Skeletal muscle satellite cell (primary cell): ENCODE results near the gene TSPAN9.
A peak's percentile ranks its signal among the peaks of the same experiment; 100 is the strongest.

Experiments used
- H3K27me3 ChIP-seq: 2 replicates; pipeline ENCODE4 v1.7.0; 2013; ENCODE audit warnings: low read length; ENCODE audit not compliant: control insufficient read depth, insufficient read depth
- H3K36me3 ChIP-seq: 2 replicates; pipeline ENCODE4 v1.7.0; 2013; ENCODE audit warnings: mild to moderate bottlenecking, control low read depth, low read length; ENCODE audit not compliant: insufficient read depth
- H3K4me1 ChIP-seq: 2 replicates; pipeline ENCODE4 v1.7.0; 2013; ENCODE audit warnings: low read length; ENCODE audit not compliant: control insufficient read depth, insufficient read depth
- H3K4me2 ChIP-seq: 2 replicates; pipeline ENCODE4 v1.7.0; 2013; ENCODE audit warnings: mild to moderate bottlenecking, low read length
- H3K4me3 ChIP-seq: 2 replicates; pipeline ENCODE4 v1.7.0; 2013; ENCODE audit warnings: low read length
- H3K9ac ChIP-seq: 2 replicates; pipeline ENCODE4 v1.7.0; 2013; ENCODE audit warnings: mild to moderate bottlenecking, low read depth, low read length, moderate library complexity
- H3K9me3 ChIP-seq: replicated peaks from 2 replicates; pipeline ENCODE4 v1.7.0; 2013; ENCODE audit warnings: mild to moderate bottlenecking, control low read depth, low read length

Gene TSPAN9

DNA sequence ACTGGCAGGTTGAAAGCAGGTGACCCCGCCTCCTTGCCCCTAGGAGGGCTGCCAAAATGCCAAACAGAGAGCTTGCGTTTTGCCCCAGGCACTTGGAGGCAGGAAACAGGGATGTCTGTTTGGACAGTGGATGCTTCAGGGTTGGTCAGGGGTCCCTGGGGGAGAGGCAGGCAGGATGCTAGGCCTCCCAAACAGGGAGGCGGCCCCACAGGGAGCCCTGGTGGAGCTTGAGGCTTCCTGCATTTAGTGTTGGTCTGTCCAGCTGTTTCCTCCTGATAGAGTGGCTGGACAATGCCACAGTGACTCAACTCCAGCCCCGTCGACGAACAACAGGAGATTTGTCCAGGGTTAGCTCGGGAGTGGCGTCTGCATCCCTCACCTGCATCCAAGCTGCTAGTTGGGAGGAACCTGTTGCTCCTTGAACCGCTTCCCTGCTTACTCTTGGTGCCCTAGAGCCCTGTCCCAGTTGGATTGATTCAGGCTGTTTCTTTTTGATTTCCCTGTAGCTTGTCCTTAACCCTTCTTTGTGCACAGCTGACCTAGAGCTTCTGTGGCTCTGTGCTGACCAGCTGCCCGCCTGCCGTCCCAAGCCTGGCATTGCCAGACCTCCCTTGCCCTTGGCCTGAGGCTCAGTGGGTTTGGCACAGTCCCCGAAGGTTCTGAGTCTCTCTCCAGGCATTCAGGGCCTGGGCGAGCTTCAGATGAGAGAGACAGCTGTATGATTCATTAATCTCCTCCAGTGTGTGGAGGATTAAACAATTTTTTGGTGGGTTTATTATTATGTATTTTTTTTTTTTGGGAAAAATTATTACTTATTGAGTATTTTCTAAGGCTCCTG, 45.9 kb downstream of the TSPAN9 start:
- no peaks in the 10 kb centered on the region for H3K27me3 ChIP-seq
- H3K4me3 ChIP-seq: peak overlapping the region; percentile 36
- H3K4me1 ChIP-seq: peaks cover 33% of the 10 kb centered on the region
- H3K4me2 ChIP-seq: peak overlapping the region; percentile 70
- peak overlapping the region; percentile 46 for H3K9ac ChIP-seq
- no peaks in the 10 kb centered on the region for H3K9me3 ChIP-seq
- H3K36me3 ChIP-seq: no peaks in the 10 kb centered on the region

DNA sequence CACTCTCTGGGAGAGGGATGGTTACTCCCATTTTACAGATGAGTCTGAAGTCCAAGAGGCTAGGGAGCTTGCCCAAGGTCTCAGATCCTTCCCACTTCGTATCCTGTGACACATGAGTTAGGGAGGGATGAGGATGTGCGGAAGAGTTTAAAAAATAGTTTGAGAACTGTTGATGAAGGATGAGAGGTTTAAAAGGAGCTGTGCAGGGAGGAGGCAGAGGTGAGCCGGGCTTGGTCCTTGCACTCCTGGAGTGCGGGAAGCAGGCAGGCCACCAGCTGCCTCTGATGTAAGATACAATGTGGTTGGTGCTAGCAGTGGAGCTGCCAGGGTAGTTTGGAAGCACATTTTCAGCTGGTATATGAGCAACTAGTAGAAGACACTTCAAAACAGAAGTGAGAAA, 46.5 kb downstream of the TSPAN9 start:
- H3K4me3 ChIP-seq: no peak overlapping the region
- no peak overlapping the region for H3K9ac ChIP-seq
- peaks cover 33% of the 10 kb centered on the region for H3K4me1 ChIP-seq
- H3K36me3 ChIP-seq: no peaks in the 10 kb centered on the region
- peak overlapping the region; percentile 70 for H3K4me2 ChIP-seq
- no peaks in the 10 kb centered on the region for H3K27me3 ChIP-seq
- H3K9me3 ChIP-seq: no peaks in the 10 kb centered on the region

DNA sequence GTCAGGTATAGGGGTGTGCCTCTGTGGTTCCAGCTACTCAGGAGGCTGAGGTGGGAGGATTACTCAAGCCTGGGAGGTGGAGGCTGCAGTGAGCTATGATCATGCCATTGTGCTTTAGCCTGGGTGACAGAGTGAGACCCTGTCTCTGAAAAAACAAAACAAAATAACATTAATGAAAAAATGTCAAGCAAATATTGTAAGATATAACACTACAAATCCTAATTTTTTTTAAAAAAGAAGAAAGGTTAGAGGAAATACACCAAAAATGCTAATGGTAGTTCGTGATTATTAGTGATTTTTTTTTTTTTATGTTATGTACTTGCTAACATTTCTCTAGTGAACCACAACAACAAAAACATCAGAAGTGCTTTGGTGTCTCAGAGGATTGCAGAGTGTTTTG, 47.7 kb downstream of the TSPAN9 start:
- no peak overlapping the region for H3K9ac ChIP-seq
- no peak overlapping the region for H3K4me3 ChIP-seq
- H3K4me1 ChIP-seq: peaks cover 34% of the 10 kb centered on the region

GRCh38 chr12:3125674-3126073, 48.5 kb downstream of the TSPAN9 start:
- Histone ChIP-seq H3K4me2 (no peak overlapping the region), H3K27me3 (no peaks in the 10 kb centered on the region), H3K4me1 (peaks cover 37% of the 10 kb centered on the region), H3K9ac (no peak overlapping the region), H3K9me3 (no peaks in the 10 kb centered on the region), H3K36me3 (no peaks in the 10 kb centered on the region), H3K4me3 (no peak overlapping the region)

More for the DNA sequence above, 47.7 kb downstream of the TSPAN9 start:
- no peak overlapping the region for H3K4me2 ChIP-seq
- H3K27me3 ChIP-seq: no peaks in the 10 kb centered on the region
- no peaks in the 10 kb centered on the region for H3K36me3 ChIP-seq
- H3K9me3 ChIP-seq: no peaks in the 10 kb centered on the region

DNA sequence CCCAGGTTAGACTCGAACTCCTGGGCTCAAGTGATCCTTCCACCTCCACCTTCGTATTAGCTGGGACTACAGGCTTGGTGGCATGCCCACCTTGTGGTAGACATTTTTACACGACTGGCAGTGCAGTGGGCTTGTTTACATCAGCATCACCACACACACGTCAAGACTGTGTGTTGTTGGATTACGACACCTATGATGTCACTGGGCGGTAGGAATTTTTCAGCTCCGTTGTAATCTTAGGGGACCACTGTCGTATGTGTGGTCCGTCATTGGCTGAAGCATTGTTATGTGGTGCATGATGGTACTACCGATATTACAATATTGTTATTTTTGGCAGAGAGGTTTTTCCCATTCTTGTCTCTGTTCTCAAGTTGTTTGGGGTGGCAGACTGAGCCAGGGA, 50.7 kb downstream of the TSPAN9 start:
- Histone ChIP-seq H3K4me1 (peaks cover 39% of the 10 kb centered on the region), H3K9me3 (no peaks in the 10 kb centered on the region), H3K4me3 (no peak overlapping the region), H3K36me3 (no peaks in the 10 kb centered on the region), H3K9ac (no peak overlapping the region), H3K27me3 (no peaks in the 10 kb centered on the region), H3K4me2 (no peak overlapping the region)

DNA sequence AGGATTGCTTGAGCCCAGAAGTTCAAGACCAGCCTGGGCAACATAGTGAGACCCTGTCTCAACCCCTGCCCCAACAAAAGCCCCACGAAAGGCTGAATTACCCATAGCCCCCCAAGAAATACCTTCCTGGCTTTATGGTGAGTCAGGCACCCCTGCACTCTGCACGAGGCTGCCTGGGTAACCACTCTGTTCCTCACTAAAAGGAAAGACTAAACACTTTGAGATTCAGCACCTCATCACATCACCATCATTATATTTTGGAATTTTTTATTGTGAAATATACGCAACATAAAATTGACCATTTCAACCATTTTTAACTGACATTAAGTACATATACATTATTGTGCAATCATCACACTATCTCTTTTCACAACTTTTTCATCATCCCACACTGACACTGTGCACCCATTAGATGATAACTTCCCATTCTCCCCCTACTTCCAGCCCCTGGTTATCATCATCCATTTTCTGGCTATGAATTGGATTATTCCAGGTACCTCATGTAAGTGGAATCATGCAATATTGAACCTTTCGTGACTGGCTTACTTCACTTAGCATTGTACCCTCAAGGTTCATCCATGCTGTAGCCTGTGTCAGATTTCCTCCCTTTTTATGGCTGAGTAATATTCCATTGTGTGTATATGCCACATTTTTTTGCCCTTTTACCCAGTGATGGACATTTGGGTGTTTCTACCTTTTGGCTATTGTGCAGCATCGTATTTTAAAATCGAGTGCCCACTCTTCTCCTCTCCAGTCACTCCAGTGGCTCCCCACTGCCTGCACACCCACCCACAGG, 51.5 kb downstream of the TSPAN9 start:
- H3K36me3 ChIP-seq: no peaks in the 10 kb centered on the region
- H3K27me3 ChIP-seq: no peaks in the 10 kb centered on the region
- no peaks in the 10 kb centered on the region for H3K9me3 ChIP-seq
- no peak overlapping the region for H3K4me3 ChIP-seq
- no peak overlapping the region for H3K9ac ChIP-seq
- no peak overlapping the region for H3K4me2 ChIP-seq
- H3K4me1 ChIP-seq: peaks cover 38% of the 10 kb centered on the region

DNA sequence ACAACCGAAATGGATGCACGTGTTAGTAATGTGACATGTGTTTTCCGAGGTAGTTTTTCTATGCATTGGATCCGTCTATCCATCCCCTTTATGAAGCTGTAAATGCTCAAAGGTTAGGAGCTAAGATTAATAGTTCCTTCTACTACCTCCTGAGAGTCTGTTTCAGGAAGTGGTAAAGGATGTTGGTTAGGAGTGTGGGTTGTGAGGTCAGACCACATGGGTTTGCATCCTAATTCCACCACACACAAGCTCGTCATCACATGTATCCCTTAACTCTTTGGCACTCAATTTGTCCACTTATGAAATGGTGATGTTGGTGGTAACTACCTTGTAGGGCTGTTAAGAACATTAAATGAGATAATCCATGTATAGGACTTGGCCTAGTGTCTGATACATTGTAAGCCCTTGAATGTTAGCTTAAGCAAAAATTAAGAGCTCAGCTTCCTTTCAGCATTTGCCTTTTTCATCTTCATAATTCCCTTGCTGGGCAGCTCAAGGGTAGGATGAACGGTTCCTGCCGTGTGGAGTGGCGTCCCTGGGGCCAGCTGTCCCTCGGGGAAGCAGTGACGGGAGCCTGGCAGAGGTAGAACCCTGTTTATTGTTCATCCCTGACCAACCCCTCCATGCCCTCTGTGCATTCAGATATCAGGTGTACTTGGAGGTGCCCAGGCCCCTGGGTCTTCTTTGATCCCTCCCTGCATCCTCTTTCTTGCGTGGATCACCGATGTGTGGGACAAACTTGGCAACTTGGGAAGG, 52.3 kb downstream of the TSPAN9 start:
- peaks cover 33% of the 10 kb centered on the region for H3K4me1 ChIP-seq
- H3K4me3 ChIP-seq: no peak overlapping the region
- H3K9me3 ChIP-seq: no peaks in the 10 kb centered on the region
- H3K9ac ChIP-seq: peak overlapping the region; percentile 40
- H3K4me2 ChIP-seq: peak overlapping the region; percentile 76
- no peaks in the 10 kb centered on the region for H3K27me3 ChIP-seq
- no peaks in the 10 kb centered on the region for H3K36me3 ChIP-seq

GRCh38 chr12:3130057-3130830, 53.1 kb downstream of the TSPAN9 start:
- Histone ChIP-seq H3K36me3 (no peaks in the 10 kb centered on the region), H3K4me3 (peak overlapping the region; percentile 53), H3K4me1 (peaks cover 33% of the 10 kb centered on the region), H3K27me3 (no peaks in the 10 kb centered on the region), H3K4me2 (peak overlapping the region; percentile 76), H3K9ac (peak overlapping the region; percentile 40), H3K9me3 (no peaks in the 10 kb centered on the region)

DNA sequence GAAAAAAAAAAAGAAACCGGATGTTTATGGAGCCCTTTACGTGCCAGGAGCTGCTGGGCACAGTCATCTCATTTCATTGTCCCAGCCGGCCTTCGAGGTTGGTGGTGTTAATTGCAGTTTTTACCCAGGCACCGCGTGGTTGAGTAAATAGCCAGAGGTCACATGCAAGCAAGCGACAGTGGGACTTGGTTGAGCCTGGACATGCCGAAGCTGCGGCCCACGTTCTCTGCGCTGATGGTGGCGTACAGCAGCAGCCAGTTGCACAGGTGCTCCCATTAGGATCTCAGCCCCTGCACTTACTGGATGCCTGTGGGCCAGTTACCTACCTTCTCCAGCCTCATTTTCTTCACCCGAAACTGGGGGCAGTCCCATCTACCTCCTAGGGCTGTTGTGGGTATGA, 54.0 kb downstream of the TSPAN9 start:
- Histone ChIP-seq H3K36me3 (no peaks in the 10 kb centered on the region), H3K9me3 (no peaks in the 10 kb centered on the region), H3K4me3 (no peak overlapping the region), H3K4me1 (peaks cover 33% of the 10 kb centered on the region), H3K4me2 (no peak overlapping the region), H3K9ac (no peak overlapping the region), H3K27me3 (no peaks in the 10 kb centered on the region)

GRCh38 chr12:3132636-3133404, 55.6 kb downstream of the TSPAN9 start:
- no peaks in the 10 kb centered on the region for H3K9me3 ChIP-seq
- H3K27me3 ChIP-seq: no peaks in the 10 kb centered on the region
- H3K36me3 ChIP-seq: no peaks in the 10 kb centered on the region
- no peak overlapping the region for H3K4me3 ChIP-seq
- no peak overlapping the region for H3K4me2 ChIP-seq
- H3K4me1 ChIP-seq: peaks cover 43% of the 10 kb centered on the region
- no peak overlapping the region for H3K9ac ChIP-seq
